HG03432 (cell line): ENCODE measurements around the gene MXD4.

ENCODE experiments used
- ATAC-seq: cut with Tn5 transposase; IDR thresholded peaks from one replicate; pipeline ENCODE4 v1.9.1; 2021; ENCODE audit warnings: mild to moderate bottlenecking, moderate library complexity; ENCODE audit not compliant: unreplicated experiment

Gene MXD4

GRCh38 chr4:2264481-2265041 lies 2.7 kb upstream of the MXD4 start:
- ATAC-seq: no peak

- ATAC-seq: no peak
These were observed 2.0 kb upstream of the MXD4 start for GRCh38 chr4:2263926-2264321.

GRCh38 chr4:2262944-2263250 lies 988 bp upstream of the MXD4 start:
- no peak for ATAC-seq

- peak; percentile 88 for ATAC-seq
These were observed 435 bp upstream of the MXD4 start for GRCh38 chr4:2262145-2262943.

- ATAC-seq: peak; percentile 32
These were observed 628 bp downstream of the MXD4 start for GRCh38 chr4:2261110-2261852.

- no peak for ATAC-seq
These were observed 1.4 kb downstream of the MXD4 start for GRCh38 chr4:2260344-2261109.

GRCh38 chr4:2259541-2260343 lies 2.2 kb downstream of the MXD4 start:
- ATAC-seq: no peak

GRCh38 chr4:2259036-2259540 lies 2.8 kb downstream of the MXD4 start:
- no peak for ATAC-seq

GRCh38 chr4:2258091-2259035 lies 3.5 kb downstream of the MXD4 start:
- ATAC-seq: no peak

GRCh38 chr4:2257361-2258081 lies 4.4 kb downstream of the MXD4 start:
- no peak for ATAC-seq

GRCh38 chr4:2256781-2257191 lies 5.1 kb downstream of the MXD4 start:
- no peak for ATAC-seq

- no peak for ATAC-seq
These were observed 5.7 kb downstream of the MXD4 start for GRCh38 chr4:2256156-2256731.

GRCh38 chr4:2255501-2256155 lies 6.3 kb downstream of the MXD4 start:
- no peak for ATAC-seq

GRCh38 chr4:2254665-2255500 lies 7.0 kb downstream of the MXD4 start:
- no peak for ATAC-seq

GRCh38 chr4:2253160-2254084 lies 8.5 kb downstream of the MXD4 start:
- ATAC-seq: no peak
